Astrocyte of the spinal cord (primary cell): ENCODE data around the gene CC2D2A.

Experiments used
- DNase-seq: peaks from one replicate; pipeline ENCODE4 v3.0.0; 2011; ENCODE audit warnings: low read depth, low spot score
- H3K4me3 ChIP-seq: 2 replicates; pipeline ENCODE4 v1.5.1; 2011; ENCODE audit warnings: low read depth, mild to moderate bottlenecking, low read length, moderate library complexity
- in situ Hi-C: cut with HindIII; loops from 2 replicates; pipeline ENCODE4 v1.10.0; 2017; ENCODE audit warnings: low sequenced_read_pairs
- TF ChIP-seq, protein P1 (sequence below): IDR thresholded peaks from 2 replicates; pipeline ENCODE4 v1.5.1; 2012; ENCODE audit warnings: low read depth, mild to moderate bottlenecking, low read length, inconsistent platforms

The CC2D2A gene

DNA sequence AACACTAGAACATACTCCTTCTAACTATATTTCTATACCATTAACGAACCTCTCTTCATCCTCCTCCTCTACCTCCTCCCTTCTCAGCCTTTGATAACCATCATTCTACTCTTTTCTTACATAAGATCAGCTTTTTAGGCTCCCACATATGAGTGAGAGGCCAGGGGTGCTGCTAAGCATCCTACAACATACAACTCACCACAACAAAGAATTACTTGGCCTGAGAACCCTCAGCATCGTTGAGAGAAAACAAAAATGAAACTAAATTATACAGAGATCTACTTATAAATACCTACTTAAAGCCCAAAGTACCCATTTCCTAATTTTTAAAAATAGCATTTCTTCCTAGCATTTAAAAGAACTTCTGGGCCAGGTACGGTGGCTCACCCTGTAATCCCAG is 77.7 kb downstream of the CC2D2A start:
- TF ChIP-seq, protein P1, sequence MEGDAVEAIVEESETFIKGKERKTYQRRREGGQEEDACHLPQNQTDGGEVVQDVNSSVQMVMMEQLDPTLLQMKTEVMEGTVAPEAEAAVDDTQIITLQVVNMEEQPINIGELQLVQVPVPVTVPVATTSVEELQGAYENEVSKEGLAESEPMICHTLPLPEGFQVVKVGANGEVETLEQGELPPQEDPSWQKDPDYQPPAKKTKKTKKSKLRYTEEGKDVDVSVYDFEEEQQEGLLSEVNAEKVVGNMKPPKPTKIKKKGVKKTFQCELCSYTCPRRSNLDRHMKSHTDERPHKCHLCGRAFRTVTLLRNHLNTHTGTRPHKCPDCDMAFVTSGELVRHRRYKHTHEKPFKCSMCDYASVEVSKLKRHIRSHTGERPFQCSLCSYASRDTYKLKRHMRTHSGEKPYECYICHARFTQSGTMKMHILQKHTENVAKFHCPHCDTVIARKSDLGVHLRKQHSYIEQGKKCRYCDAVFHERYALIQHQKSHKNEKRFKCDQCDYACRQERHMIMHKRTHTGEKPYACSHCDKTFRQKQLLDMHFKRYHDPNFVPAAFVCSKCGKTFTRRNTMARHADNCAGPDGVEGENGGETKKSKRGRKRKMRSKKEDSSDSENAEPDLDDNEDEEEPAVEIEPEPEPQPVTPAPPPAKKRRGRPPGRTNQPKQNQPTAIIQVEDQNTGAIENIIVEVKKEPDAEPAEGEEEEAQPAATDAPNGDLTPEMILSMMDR = no peak
- no peak for DNase-seq
- H3K4me3 ChIP-seq = no peak overlapping the region
- in situ Hi-C loops = no loop called here

DNA sequence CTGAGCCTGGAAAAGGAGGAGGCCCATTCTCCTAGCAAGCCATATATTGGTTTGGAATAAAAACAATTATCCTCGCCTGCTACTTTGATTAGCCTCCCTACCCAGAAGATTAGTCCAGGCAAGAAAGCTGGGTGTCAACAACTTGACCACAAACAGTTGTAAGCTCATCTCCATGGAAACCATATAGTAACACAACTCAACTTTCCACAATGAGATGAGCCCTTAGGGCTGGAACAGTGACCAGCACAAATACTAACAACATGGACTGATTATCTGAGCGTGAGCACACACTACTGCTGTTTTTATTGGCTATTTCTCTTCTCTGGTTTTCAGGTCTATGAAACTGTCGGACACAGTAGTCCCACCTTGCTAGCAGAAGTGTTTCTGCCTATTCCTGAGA is 80.8 kb downstream of the CC2D2A start:
- in situ Hi-C loops = no loop called here

DNA sequence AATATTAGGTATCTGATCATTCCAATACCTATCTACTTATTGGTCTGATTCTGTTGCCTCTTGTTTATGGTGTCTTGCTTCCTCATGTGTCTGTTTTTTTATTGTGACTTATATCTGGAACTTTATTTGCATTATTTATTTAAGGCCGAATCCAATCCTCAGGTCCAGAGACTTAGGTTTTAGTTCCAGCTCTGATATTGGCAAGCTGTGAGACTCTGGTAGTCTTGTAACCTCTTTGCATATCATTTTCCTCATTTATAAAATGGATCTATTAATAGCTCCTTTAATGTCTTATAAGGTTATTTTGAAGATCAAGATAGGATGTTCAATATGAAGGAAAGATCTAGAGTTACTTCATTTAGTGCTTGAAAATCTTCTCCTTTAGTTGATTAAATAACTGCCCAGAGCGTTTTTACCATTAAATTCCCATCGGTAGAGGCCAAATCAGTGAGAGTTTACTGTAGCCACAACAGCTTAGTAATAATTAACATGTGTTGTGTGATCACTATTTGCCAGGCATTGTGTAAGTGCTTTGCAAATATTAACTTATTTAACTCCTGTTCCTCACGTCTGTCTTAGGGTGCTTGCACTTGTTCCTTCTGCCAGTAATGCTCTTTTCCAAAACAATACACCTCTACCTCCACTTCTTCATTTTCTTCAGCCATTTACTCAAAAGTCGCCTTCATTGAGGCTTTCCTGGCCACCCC is 82.2 kb downstream of the CC2D2A start:
- H3K4me3 ChIP-seq = no peak overlapping the region
- no peak for DNase-seq
- in situ Hi-C loops = no loop called here
- TF ChIP-seq, protein P1 = no peak

More for the DNA sequence above, 80.8 kb downstream of the CC2D2A start:
- TF ChIP-seq, protein P1 = no peak
- DNase-seq = no peak
- no peak overlapping the region for H3K4me3 ChIP-seq

DNA sequence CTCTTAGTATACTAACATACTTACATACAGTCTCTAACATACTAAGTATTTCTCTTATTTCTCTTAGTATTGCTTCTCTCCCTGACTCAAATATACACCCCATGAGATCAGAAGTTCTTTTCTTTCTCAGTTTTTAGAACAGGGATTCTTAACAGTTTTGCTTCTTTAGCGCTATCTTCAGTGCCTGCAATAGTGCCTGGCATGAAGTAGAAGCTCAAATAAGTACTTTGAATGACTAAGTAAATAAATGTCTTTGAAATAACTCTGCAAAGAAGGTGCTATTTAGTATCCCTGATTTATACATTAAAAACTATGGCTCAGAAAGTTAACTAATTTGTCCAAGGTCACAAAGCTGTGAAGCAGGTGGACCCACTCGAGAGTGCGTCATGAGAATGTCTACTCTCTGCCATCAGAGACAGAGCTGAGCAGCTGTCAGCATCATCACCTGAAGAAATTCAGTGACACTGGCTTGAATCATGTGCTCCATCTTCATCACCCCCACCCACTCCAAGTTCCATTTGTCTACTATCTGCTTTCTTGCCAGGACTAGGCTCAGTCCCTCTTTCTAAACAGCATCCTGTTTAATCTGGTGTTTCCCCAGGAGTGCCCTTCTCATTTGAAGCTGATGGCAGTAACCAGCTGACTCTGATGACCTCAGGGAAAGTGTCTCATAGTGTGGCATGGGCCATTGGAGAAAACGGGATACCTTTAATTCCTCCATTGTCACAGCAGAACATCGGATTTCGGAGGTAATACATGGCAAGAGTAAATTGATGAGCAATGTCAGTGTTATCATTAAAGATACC is 83.1 kb downstream of the CC2D2A start:
- H3K4me3 ChIP-seq = no peak overlapping the region
- in situ Hi-C loops = no loop called here
- no peak for DNase-seq
- TF ChIP-seq, protein P1 = no peak

DNA sequence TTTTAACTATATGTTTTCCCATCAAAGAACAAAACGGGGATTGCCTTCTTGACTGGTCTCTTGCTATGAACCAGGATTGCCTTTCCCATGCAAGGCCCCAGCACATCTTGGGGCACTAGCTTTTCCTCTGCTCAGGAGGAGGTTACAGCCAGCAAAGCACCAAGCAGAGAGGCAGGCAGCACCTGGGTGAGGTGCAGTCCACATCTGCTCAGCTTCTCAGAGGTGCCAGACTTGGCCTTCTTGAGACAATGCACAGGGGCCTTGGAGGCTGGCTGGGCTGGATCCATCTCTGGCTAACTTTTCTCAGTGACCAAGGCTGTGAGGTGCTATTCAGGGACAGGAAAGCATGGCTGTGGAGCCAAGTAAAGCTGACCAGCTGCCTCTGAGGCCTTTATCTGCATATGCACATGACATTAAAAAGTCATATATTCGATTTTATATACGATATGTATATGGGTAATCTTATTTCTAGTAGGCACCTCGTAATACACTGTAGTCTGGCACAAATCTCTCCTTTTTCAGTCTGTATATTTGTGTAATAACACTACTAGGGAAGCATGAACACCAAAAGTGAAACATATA is 86.9 kb downstream of the CC2D2A start:
- DNase-seq = no peak
- H3K4me3 ChIP-seq = no peak overlapping the region
- in situ Hi-C loops = no loop called here
- TF ChIP-seq, protein P1 = no peak

DNA sequence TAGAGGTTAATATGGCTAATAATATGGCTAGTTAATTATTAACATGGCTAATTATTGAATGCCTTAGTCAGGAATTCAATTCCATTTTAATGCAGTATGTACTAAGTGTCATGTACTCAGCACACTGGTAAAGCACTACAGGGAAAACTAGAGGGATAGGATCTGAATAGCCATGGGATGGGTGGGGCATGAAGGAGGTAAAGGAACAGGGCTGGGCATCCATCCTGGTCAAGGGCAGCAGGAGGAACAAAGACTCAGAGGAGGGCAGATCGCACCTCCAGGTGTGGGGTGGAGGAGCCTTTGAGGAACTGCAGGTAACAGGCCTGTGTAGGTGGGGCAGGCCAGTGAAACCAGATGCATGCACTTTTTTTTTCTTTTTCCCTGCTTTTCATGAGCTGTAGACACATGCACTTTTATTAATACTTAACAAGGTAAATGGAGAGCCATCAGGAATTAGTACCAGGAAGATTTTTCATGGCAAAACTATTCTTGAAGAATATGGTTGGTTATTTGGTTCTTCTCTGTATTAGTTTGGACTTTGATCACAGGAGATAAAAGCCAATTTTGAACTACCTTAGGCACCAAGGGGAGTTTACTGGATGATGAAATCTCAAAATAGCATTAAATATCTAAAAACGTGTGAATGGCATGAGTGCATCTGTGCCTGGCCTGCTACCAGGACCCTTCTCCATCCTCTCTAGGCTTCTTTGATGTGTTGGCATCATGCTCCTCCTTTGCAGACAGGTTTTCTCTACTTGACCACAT is 88.3 kb downstream of the CC2D2A start:
- TF ChIP-seq, protein P1 = no peak
- DNase-seq = no peak
- in situ Hi-C loops = no loop called here
- H3K4me3 ChIP-seq = no peak overlapping the region
